ENCODE measurements around the gene ZFP92. TPM values are rescaled to one million over a fixed set of nuclear protein-coding genes. Genes with fewer than 3 reads are reported as not detected.

Gene ZFP92
- total and polyA plus RNA-seq, 2 donors (not counting 3 experiments of a cell fraction or from before 2014, with no cell fraction given) = 0.36 to 1.2 TPM

- Histone ChIP-seq H3K27me3 (ENCODE audit: control insufficient read depth in 2 of 2, insufficient read depth in 2 of 2, low read length in 2 of 2) (no peaks in the 10 kb centered on the region), H3K36me3 (ENCODE audit: control insufficient read depth in 2 of 2, extremely low read depth in 1 of 2, insufficient read depth in 2 of 2, low read length in 2 of 2) (no peaks in the 10 kb centered on the region), H3K27ac (ENCODE audit: insufficient read depth, low read depth, low read length) (no peak overlapping the region), H3K4me1 (ENCODE audit: control insufficient read depth, extremely low read depth, insufficient read depth, low read length) (peaks cover 5% of the 10 kb centered on the region), H3K4me3 (replicated peaks in 1 of 3; ENCODE audit: insufficient read depth in 1 of 3, low read depth in 1 of 3, low read length in 3 of 3) (no peak overlapping the region), H4K20me1 (replicated peaks; ENCODE audit: control insufficient read depth, extremely low read depth, insufficient read depth, low read length) (no peaks in the 10 kb centered on the region), H3K4me2 (ENCODE audit: insufficient read depth, low read length) (no peak overlapping the region), H3K79me2 (ENCODE audit: control insufficient read depth, insufficient read depth, low read length) (no peaks in the 10 kb centered on the region), H3K9me1 (replicated peaks; ENCODE audit: control insufficient read depth, extremely low read depth, insufficient read depth, low read length) (no peaks in the 10 kb centered on the region), H3K9me3 (replicated peaks; ENCODE audit: control insufficient read depth, insufficient read depth, low read length) (no peaks in the 10 kb centered on the region), H2AFZ (ENCODE audit: low read depth, low read length) (no peak overlapping the region), H3K9ac (replicated peaks; ENCODE audit: extremely low read depth, insufficient read depth, low read length) (no peak overlapping the region)
- intact Hi-C loops (cut with micrococcal nuclease) = no loop called here
- FAIRE-seq (no peak), DNase-seq (ENCODE audit: low read depth, low spot score) (no peak)
- no TSS peak for BruUV-seq (replicated peaks)
- dilution Hi-C loops (cut with MboI; ENCODE audit: extremely low pct_ligation_motif_present, low sequenced_read_pairs) = no loop called here
- POLR2A ChIA-PET = no interaction called here
- CTCF ChIA-PET = no interaction called here
- TF ChIP-seq JUN (IDR thresholded peaks at IDR 0.05; ENCODE audit: borderline replicate concordance, insufficient read depth, insufficient read length, low read depth) (no peak), CTCF (IDR thresholded peaks at IDR 0.05; ENCODE audit: extremely low read depth in 1 of 2, insufficient read depth in 1 of 2, low read depth in 1 of 2, low read length in 2 of 2) (no peak), POLR2A (IDR thresholded peaks at IDR 0.05; ENCODE audit: low read depth, low read length) (no peak), GATA2 (IDR thresholded peaks at IDR 0.05; ENCODE audit: insufficient read depth, insufficient read length, low read depth, low read length) (no peak), POLR2AphosphoS5 (IDR thresholded peaks at IDR 0.05; ENCODE audit: insufficient read depth, low read depth, low read length) (no peak), FOS (IDR thresholded peaks at IDR 0.05; ENCODE audit: borderline replicate concordance, insufficient read depth, low read length) (no peak), EZH2 (IDR thresholded peaks at IDR 0.05; ENCODE audit: borderline replicate concordance, low read depth, low read length, severe bottlenecking) (no peak), MYC (IDR thresholded peaks at IDR 0.05; ENCODE audit: low read depth, low read length) (no peak)
- TF ChIP-seq, protein P1, sequence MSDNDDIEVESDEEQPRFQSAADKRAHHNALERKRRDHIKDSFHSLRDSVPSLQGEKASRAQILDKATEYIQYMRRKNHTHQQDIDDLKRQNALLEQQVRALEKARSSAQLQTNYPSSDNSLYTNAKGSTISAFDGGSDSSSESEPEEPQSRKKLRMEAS (IDR thresholded peaks at IDR 0.05; ENCODE audit: insufficient read depth, insufficient read length) = no peak
Measured at GRCh38 chrX:153457827-153458466, 46.7 kb downstream of the ZFP92 start.

All from endothelial cell of umbilical vein (primary cell).